Activated naive CD8-positive, alpha-beta T cell (primary cell): ENCODE data around the gene ZNF697.
"Not testable (repeated sequence)": the region's sequence is repeated elsewhere in the genome, so short reads cannot be mapped to it uniquely, and the experiment has no call there.

Experiments used
- H3K27ac Mint-ChIP-seq: one replicate; pipeline ENCODE4 v1.8.0; 2021; ENCODE audit warnings: mixed read lengths
- H3K27me3 Mint-ChIP-seq: one replicate; pipeline ENCODE4 v1.8.0; 2021; ENCODE audit warnings: mixed read lengths
- H3K36me3 Mint-ChIP-seq: one replicate; pipeline ENCODE4 v1.8.0; 2021; ENCODE audit warnings: mixed read lengths
- H3K4me1 Mint-ChIP-seq: one replicate; pipeline ENCODE4 v1.8.0; 2021; ENCODE audit warnings: low read depth, mixed read lengths
- H3K4me3 Mint-ChIP-seq: one replicate; pipeline ENCODE4 v1.8.0; 2021; ENCODE audit warnings: mild to moderate bottlenecking, mixed read lengths
- H3K9me3 Mint-ChIP-seq: one replicate; pipeline ENCODE4 v1.8.0; 2021; ENCODE audit warnings: low read depth, mixed read lengths

Gene ZNF697

DNA sequence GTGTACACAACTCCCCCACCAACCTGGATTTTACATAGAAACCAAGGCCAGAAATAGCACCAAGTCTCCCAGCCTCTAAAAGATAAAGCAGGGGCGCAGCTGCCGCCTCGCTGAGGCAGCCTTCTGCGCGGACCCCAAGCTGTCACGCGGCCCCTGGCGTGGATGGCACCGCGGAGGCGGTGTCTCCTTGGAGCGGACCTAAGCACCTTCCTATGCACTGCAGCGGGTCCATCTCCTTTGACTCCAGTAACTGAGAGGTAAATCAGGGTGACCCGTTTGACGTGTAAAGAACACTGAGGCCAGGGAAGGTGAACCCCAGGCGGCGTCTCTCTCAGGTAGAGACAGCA lies 17.0 kb downstream of the ZNF697 start:
- Mint-ChIP-seq H3K36me3 (no peaks in the 10 kb centered on the region), H3K4me1 (no peaks in the 10 kb centered on the region), H3K27ac (no peak overlapping the region), H3K4me3 (no peak overlapping the region), H3K9me3 (no peaks in the 10 kb centered on the region), H3K27me3 (peaks cover 34% of the 10 kb centered on the region)

DNA sequence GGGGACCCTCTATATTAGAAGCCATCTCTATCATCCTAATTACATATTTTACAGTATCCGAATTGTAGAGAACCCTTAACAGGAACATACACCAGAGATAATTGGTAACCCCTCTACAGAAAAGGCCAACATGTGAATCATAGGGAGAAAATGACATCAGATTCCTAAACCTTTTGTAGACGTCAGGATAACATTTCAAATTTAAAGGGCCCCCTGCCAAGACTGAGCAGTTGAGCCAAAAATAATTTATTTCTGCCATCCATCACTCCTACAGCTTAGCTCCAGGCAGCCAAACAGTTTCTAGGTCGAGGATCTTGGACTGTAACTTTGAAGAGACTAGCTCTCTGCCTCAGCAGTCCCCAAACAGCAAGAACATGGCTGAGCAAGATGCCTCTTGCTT lies 21.2 kb downstream of the ZNF697 start:
- H3K36me3 Mint-ChIP-seq: no peaks in the 10 kb centered on the region
- H3K9me3 Mint-ChIP-seq: no peaks in the 10 kb centered on the region
- no peaks in the 10 kb centered on the region for H3K4me1 Mint-ChIP-seq
- peaks cover 15% of the 10 kb centered on the region for H3K27me3 Mint-ChIP-seq
- no peak overlapping the region for H3K4me3 Mint-ChIP-seq
- H3K27ac Mint-ChIP-seq: no peak overlapping the region

DNA sequence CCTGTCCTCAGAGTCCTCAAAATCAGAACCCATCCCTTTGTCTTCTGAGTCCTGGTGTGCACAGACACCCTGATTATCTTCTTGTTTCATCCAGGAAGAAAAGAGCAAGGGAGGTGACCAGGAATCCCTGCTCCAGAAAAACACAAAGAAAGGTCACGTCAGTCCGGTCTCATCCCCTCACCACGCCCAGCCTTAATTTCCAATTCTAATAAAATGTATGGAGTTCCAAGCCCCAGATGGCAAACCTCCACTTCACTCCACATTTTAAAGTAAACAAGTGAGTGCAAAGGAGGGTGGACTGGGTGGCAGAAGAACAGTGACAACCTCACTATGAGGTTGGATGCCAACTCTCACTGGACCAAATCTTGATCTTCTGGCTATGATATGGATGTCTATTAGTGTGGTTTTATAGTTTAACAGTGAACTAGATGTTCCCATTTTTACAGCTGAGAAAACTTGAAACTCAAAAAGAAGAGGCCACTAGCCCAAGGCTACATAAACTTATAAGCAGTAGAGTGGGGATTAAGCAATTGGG lies 22.0 kb downstream of the ZNF697 start:
- no peak overlapping the region for H3K27ac Mint-ChIP-seq
- peaks cover 12% of the 10 kb centered on the region for H3K27me3 Mint-ChIP-seq
- H3K4me1 Mint-ChIP-seq: no peaks in the 10 kb centered on the region
- no peak overlapping the region for H3K4me3 Mint-ChIP-seq
- H3K9me3 Mint-ChIP-seq: no peaks in the 10 kb centered on the region
- no peaks in the 10 kb centered on the region for H3K36me3 Mint-ChIP-seq

GRCh38 chr1:119623678-119624077 lies 24.4 kb downstream of the ZNF697 start:
- Mint-ChIP-seq H3K4me3 (no peak overlapping the region), H3K9me3 (no peaks in the 10 kb centered on the region), H3K27me3 (peaks cover 4% of the 10 kb centered on the region), H3K4me1 (no peaks in the 10 kb centered on the region), H3K27ac (no peak overlapping the region), H3K36me3 (no peaks in the 10 kb centered on the region)

DNA sequence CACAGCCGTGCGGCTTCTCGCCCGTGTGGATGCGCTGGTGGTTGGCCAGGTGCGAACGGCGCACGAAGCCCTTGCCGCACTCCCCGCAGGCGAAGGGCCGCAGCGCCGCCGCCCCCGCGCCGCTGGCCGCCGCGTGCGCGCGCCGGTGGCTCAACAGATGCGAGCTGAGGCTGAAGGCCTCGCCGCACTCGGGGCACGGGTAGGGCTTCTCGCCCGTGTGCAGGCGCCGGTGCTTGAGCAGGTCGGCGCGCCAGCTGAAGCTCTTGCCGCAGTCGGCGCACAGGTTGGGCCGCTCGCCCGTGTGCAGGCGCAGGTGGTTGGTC lies 24.9 kb downstream of the ZNF697 start:
- no peak overlapping the region for H3K4me3 Mint-ChIP-seq
- no peaks in the 10 kb centered on the region for H3K27me3 Mint-ChIP-seq
- H3K27ac Mint-ChIP-seq: no peak overlapping the region
- no peaks in the 10 kb centered on the region for H3K9me3 Mint-ChIP-seq
- no peaks in the 10 kb centered on the region for H3K36me3 Mint-ChIP-seq
- no peaks in the 10 kb centered on the region for H3K4me1 Mint-ChIP-seq

DNA sequence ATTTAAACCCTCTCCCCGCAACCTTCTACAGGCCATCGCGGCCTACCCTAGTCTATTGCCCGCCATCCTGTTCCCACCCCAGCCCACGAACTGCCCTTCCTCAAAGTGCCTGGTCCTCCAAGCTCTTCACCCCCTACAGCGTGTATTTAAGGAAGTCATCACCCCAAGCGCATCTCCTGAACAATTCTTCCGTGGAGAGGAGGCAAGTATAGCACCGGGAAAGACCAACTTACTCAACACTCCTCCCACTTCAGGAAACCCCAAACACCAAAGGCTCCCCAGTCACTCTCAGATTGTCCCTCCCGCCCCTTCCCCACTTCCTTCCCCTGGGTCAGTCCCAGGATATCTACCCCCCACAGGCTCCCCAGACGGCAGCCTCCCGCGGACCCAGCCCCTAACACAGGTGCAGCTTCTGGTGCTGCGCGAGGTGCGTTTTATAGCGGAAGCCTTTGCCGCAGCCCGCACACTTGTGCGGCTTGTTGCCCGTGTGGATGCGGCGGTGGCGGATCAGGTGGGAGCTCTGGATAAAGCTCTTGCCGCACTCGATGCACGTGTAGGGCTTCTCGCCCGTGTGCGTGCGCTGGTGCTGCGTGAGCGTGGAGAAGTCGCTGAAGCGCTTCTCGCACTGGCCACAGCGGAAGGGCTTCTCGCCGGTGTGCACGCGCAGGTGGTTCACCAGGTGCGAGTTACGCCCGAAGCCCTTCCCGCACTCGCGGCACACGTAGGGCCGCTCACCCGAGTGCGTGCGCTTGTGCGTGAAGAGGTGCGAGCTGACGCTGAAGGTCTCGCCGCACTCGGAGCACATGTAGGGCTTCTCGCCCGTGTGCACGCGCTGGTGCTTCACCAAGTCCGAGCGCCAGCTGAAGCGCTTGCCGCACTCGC lies 25.5 kb downstream of the ZNF697 start:
- no peaks in the 10 kb centered on the region for H3K9me3 Mint-ChIP-seq
- H3K36me3 Mint-ChIP-seq: no peaks in the 10 kb centered on the region
- H3K27me3 Mint-ChIP-seq: no peaks in the 10 kb centered on the region
- no peaks in the 10 kb centered on the region for H3K4me1 Mint-ChIP-seq
- no peak overlapping the region for H3K27ac Mint-ChIP-seq
- no peak overlapping the region for H3K4me3 Mint-ChIP-seq

GRCh38 chr1:119621705-119622104 lies 26.4 kb downstream of the ZNF697 start:
- H3K27me3 Mint-ChIP-seq: no peaks in the 10 kb centered on the region
- no peaks in the 10 kb centered on the region for H3K4me1 Mint-ChIP-seq
- no peak overlapping the region for H3K4me3 Mint-ChIP-seq
- H3K27ac Mint-ChIP-seq: no peak overlapping the region
- no peaks in the 10 kb centered on the region for H3K36me3 Mint-ChIP-seq
- no peaks in the 10 kb centered on the region for H3K9me3 Mint-ChIP-seq

GRCh38 chr1:119617751-119618691 lies 30.0 kb downstream of the ZNF697 start:
- H3K9me3 Mint-ChIP-seq: no peaks in the 10 kb centered on the region
- no peaks in the 10 kb centered on the region for H3K36me3 Mint-ChIP-seq
- H3K27ac Mint-ChIP-seq: no peak overlapping the region
- no peaks in the 10 kb centered on the region for H3K4me1 Mint-ChIP-seq
- no peaks in the 10 kb centered on the region for H3K27me3 Mint-ChIP-seq
- no peak overlapping the region for H3K4me3 Mint-ChIP-seq

DNA sequence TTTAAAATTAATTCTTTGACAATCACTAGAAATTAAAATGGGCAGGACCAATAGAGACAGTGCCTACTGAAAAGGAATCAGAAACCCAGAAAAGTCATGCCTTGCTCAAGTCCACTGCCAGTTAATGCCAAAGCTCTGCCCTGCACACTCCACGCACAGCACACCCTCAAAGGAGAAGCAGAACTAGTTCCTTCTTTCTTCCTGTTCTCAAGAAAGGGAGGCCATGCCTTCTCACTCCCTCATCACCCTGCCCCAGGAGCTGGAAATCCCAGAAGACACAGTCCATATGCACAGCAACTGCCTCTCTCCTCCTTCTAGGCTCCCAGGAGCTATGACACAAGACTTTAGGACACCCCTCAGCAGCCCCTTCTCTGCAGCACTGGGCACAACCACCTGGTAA lies 31.3 kb downstream of the ZNF697 start:
- not testable (repeated sequence) for H3K9me3 Mint-ChIP-seq, H3K4me3 Mint-ChIP-seq, H3K4me1 Mint-ChIP-seq, H3K27me3 Mint-ChIP-seq, H3K36me3 Mint-ChIP-seq, H3K27ac Mint-ChIP-seq

DNA sequence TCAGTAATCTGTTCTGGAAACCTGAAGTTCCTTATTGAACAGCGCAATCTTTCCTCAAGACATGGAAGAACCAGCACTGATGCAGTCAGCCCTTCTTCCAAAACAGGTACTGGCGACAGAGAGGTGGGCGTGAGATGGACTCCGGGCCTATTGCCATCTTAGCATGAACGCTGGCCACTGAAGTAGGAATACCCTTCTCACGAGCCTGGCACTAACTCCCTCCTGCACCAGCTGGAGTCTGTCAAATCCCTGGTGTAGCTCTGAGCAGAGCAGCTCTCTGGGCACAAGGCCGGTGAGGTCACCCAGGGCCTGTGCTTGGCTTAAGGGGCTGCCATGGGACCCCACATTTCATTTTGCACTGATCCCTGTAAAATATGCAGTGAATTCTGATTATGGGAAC lies 33.0 kb downstream of the ZNF697 start:
- H3K27ac Mint-ChIP-seq, H3K36me3 Mint-ChIP-seq, H3K27me3 Mint-ChIP-seq, H3K4me3 Mint-ChIP-seq, H3K4me1 Mint-ChIP-seq, H3K9me3 Mint-ChIP-seq: not testable (repeated sequence)

DNA sequence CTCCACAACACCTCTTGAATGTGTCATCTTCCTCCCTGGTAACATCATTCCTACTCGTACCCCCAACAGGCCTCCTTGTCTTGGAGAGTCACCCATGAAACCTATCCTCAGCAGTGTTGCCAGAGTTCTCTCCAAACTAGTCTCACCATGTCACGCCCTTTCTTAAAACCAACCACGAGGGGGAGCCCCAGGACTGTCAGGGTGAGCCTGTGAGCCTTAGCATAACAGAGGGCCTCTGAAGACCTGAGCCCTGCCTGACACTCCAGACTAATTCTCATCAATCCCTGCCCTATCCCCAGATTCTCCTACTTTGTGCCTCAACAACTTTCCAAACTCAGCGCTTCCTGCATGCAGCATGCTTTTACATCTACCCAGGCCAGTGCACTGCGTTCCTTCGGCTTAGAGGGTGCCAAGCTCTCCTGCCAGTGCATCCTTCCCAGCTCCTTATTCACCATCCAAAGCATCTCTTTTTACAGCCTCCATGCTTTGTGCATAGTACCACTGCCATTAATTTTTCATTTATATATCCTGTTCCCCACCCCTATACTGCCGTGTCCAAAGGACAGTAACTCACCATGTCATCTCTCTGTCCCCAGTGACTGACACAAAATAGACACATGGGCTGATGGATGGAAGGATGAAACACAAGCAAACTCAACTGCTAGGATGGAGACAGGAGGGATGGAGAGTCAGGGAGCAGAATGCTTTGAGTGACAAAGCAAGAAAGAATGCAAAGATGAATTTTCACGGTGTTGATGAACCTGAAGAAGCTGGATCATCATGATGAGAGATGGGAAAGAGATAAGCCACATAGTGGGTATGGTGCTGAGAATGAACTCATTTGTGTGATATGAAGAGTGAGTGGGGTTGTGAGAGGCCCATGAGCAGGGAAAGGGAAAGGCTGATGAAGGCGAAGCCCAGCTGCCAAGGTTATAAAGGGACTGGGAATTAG lies 34.0 kb downstream of the ZNF697 start:
- Mint-ChIP-seq H3K9me3 (no peaks in the 10 kb centered on the region), H3K27me3 (peaks cover 3% of the 10 kb centered on the region), H3K27ac (no peak overlapping the region), H3K4me1 (no peaks in the 10 kb centered on the region), H3K4me3 (no peak overlapping the region), H3K36me3 (no peaks in the 10 kb centered on the region)

DNA sequence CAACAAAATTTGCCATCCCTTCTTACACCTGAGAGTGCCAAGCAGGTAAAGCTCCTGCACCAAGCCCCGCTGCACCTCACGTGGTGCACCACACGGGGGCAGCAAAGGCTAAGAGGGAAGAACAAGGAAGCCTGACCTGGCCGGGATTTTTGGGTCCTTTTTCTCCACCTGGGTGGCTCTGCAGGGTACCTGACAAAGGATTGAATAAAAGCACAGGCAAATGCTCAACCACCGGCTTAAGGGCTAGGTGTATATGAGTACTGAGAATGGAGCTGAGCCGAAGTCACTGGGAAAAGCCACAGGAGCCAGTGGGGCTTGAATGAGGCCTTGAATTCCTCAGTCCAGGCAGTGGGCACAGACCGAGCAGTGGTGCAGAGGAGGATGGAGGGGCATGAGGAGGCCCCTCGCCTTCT lies 36.4 kb downstream of the ZNF697 start:
- H3K9me3 Mint-ChIP-seq: no peaks in the 10 kb centered on the region
- H3K36me3 Mint-ChIP-seq: no peaks in the 10 kb centered on the region
- peaks cover 3% of the 10 kb centered on the region for H3K27me3 Mint-ChIP-seq
- H3K4me3 Mint-ChIP-seq: no peak overlapping the region
- no peaks in the 10 kb centered on the region for H3K4me1 Mint-ChIP-seq
- H3K27ac Mint-ChIP-seq: no peak overlapping the region

GRCh38 chr1:119608816-119609215 lies 39.2 kb downstream of the ZNF697 start:
- H3K36me3 Mint-ChIP-seq, H3K9me3 Mint-ChIP-seq, H3K4me1 Mint-ChIP-seq, H3K27ac Mint-ChIP-seq, H3K4me3 Mint-ChIP-seq: not testable (repeated sequence)
- peaks cover 12% of the 10 kb centered on the region for H3K27me3 Mint-ChIP-seq

- H3K27ac Mint-ChIP-seq, H3K4me3 Mint-ChIP-seq, H3K36me3 Mint-ChIP-seq, H3K4me1 Mint-ChIP-seq, H3K9me3 Mint-ChIP-seq: not testable (repeated sequence)
- peaks cover 14% of the 10 kb centered on the region for H3K27me3 Mint-ChIP-seq
Measured at GRCh38 chr1:119607087-119607807, 40.8 kb downstream of the ZNF697 start.
